LNCAP (cell line): ENCODE data around the gene CACTIN.

Experiments used
- TF ChIP-seq, protein P1 (sequence below): fragments of 450-650 bp; IDR thresholded peaks from 2 replicates; pipeline ENCODE4 v1.5.1; 2017; ENCODE audit warnings: mild to moderate bottlenecking

Gene CACTIN

DNA sequence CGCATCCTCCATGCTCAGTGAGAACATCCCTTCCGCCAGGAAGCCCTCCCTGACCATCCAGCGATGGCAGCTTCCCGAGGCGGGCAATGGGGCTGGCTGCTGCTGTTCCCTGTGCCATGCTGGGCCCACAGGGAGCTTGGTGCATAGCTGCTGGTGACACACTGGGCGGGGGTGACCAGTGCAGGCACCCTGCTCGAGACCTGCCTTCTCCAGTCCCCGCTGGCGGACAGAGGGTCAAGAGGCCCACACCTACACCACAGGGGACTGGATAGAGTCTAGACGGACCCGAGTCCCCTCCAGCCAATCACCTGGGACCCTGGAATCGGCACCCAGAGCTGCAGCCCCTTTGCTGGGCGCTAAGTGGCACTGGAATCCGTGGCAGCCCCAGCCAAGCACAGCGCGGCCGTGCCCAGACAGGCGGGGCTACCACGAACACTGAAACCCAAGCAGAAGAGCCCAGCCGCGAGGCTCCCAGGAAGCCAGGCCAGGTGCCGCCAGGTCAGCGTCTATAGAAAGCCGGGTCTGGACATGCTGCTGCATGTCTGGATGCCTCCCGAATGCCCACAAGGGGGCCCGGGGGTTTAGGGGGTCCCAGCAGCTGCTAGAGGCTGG, 11.0 kb downstream of the CACTIN start:
- TF ChIP-seq, protein P1, sequence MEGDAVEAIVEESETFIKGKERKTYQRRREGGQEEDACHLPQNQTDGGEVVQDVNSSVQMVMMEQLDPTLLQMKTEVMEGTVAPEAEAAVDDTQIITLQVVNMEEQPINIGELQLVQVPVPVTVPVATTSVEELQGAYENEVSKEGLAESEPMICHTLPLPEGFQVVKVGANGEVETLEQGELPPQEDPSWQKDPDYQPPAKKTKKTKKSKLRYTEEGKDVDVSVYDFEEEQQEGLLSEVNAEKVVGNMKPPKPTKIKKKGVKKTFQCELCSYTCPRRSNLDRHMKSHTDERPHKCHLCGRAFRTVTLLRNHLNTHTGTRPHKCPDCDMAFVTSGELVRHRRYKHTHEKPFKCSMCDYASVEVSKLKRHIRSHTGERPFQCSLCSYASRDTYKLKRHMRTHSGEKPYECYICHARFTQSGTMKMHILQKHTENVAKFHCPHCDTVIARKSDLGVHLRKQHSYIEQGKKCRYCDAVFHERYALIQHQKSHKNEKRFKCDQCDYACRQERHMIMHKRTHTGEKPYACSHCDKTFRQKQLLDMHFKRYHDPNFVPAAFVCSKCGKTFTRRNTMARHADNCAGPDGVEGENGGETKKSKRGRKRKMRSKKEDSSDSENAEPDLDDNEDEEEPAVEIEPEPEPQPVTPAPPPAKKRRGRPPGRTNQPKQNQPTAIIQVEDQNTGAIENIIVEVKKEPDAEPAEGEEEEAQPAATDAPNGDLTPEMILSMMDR: no peak

DNA sequence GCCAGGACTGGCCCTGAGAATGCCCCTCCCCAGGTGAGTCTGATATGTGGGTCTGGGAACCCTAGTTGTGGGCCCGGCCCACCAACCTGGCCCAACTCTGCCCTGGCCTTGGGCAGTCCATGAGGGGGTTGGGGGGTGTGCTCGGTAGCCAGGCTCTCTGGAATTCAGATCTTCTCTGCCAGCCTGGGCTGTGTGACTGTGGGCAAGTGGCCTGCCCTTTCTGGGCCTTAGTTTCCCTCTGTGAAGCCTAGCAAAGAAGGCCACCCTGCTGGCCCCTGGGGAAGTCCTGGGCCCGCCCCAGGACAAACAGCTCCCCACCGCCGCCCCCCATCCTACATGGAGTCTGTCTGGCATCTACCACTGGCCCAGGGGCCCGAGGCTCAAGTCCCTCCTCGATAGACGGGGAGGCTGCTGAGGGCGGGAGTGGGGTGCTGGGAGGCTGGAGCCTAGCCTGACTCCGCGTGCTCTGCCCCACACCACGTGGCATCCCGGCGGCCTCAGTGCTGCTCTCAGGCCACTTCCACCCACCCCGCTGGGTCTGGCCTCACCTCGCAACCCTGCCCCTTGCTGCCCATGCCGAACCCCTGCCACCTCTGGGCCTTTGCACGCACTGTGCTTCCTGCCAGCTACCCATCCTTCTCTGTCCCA, 11.6 kb downstream of the CACTIN start:
- TF ChIP-seq, protein P1: no peak

DNA sequence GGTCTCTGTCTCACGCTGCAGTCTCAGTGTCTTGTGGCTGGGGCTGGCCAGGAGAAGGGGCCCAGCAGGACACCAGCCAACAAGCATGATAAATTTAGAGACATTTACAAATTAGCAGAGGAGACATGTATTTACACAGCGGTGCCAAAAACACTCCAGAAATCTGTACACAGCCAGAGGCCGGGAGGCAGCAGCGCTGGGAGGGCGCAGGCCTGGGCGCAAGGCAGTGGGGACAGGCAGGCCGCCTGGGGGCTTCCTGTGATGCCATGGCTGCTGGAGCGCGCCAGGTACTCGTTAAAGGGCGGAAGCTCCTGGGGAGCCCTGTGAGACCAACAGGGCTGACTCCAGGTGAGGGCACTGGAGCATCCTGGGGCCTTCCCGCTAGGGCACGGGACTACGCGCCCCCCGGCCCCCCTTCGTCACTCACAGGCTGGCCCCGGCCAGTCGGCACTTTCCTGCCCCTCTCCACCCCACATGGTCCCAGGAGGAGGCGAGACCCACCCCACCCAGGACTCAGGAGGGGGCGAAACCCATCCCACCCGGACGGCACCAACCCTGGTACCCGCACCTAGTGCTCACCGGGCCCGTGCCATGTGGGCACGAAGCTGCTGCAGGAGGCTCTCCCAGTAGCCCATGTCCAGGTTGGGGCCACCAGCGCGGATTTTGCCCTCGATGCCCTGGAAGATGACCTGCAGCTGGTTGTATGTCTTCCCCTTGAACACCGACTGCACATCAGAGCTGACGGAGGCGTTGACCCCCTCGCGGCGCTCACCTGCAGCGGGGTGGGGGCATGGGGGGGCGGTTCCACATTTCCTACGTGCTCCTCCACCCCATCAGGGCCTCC, 12.6 kb downstream of the CACTIN start:
- TF ChIP-seq, protein P1: no peak

DNA sequence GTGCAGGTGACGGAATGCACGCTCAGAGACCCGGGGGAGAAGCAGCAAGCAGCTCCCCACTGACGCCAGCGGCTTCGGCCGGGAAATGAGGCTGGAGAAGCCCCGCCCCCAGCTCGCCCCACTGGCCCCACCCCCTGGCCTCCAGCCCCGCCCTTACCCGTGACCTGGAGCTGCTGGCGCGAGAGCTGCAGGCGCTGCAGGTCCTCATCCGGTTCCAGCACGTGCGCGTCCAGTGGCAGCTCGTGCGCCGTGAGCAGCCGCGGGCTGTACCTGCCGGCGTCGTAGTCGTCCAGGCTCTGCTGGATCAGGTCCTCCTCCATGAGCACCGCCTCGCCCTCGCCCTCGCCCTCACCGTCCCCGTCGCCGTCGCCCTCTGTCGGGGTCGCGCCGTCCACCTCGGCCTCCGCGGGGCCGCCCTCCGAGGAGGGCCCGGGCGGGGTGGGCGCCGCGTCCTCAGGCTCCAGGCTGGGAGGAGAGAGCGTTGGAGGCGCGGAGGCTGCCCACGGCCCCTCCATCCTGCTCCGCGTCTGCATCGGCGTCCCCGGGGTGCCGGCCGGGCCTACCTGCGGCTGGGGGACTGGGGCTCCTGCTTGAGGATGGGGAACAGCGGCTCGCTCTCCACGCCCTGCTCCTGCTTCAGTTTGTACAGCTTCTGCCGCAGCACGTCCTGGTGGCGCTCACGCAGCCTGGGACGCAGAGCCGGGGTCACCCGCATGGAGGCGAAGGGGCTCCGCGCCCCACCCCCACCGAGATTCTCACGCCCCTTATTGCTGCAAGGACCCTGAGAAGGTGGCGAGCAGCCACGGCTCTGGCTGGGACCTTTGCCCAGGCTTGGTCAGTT, 13.5 kb downstream of the CACTIN start:
- TF ChIP-seq, protein P1: no peak

DNA sequence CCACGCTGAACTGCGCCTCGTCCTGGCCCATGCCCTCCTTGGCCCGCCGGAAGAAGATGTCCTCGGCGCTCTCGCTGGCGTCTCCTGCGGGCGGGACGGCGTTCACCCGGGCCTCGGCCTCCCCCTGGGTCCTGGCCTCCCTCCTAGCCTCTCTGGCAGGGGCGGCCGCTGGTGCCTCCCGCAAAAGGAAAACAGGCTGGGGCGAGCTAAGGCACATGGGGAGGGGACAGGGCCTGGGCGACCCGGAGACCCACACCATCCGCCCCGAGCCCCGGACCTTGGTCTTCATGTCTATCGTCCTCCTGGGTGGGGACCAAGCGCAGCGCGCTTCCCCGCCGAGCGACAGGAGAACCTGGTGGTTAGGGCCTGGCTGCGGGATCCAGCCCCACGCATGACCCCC, 14.3 kb downstream of the CACTIN start:
- TF ChIP-seq, protein P1: no peak

DNA sequence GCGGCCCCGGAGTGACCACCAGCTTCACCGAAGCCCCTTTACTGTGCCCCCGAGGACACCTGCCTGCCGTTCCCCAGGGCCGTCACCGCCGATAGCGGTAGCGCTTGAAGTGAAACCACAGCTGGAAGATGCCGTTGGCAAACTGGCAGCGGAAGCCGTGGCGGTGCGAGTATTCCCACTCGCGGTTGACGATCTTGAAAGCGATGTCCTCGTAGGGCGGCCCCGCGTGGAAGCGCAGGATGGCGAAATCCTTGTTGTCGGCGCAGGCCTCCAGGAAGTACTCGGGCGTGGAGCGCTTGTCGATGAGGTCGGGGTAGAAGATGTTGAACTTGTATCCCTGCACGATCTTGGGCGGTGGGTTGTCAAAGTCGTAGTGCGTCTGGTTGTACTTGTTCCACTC, 14.7 kb downstream of the CACTIN start:
- TF ChIP-seq, protein P1: no peak
